GM21360 (cell line): Measurements from ENCODE around the gene ZFP69B.
"Not testable (repeated sequence)": the region's sequence is repeated elsewhere in the genome, so short reads cannot be mapped to it uniquely, and the experiment has no call there.

Experiments used
- ATAC-seq: cut with Tn5 transposase; IDR thresholded peaks from one replicate; pipeline ENCODE4 v1.9.1; 2021; ENCODE audit warnings: mild to moderate bottlenecking, moderate library complexity; ENCODE audit not compliant: unreplicated experiment

ZFP69B gene

GRCh38 chr1:40435471-40435870 is 14.8 kb upstream of the ZFP69B start:
- ATAC-seq = no peak

GRCh38 chr1:40435876-40436275 is 14.4 kb upstream of the ZFP69B start:
- ATAC-seq = no peak

GRCh38 chr1:40438391-40439015 is 11.8 kb upstream of the ZFP69B start:
- no peak for ATAC-seq

GRCh38 chr1:40439247-40439646 is 11.0 kb upstream of the ZFP69B start:
- ATAC-seq = no peak

GRCh38 chr1:40450495-40451237 is 390 bp downstream of the ZFP69B start:
- peak; percentile 56 for ATAC-seq

- peak; percentile 6 for ATAC-seq
Measured at GRCh38 chr1:40451238-40451585, 936 bp downstream of the ZFP69B start.

GRCh38 chr1:40454873-40455272 is 4.6 kb downstream of the ZFP69B start:
- no peak for ATAC-seq

- no peak for ATAC-seq
Measured at GRCh38 chr1:40462956-40463590, 12.8 kb downstream of the ZFP69B start.

GRCh38 chr1:40469327-40469726 is 19.1 kb downstream of the ZFP69B start:
- ATAC-seq = no peak

GRCh38 chr1:40475268-40475667 is 25.0 kb downstream of the ZFP69B start:
- no peak for ATAC-seq

- ATAC-seq = no peak
Measured at GRCh38 chr1:40476924-40477677, 26.8 kb downstream of the ZFP69B start, which contains the start of gene ZFP69. ZFP69 (plus strand) TSS chr1:40477290; CDS start chr1:40479362, 2,072 bp downstream.

GRCh38 chr1:40477678-40478053 is 27.4 kb downstream of the ZFP69B start:
- ATAC-seq = no peak

GRCh38 chr1:40478276-40478675 is 28.0 kb downstream of the ZFP69B start:
- no peak for ATAC-seq

GRCh38 chr1:40479156-40479555 is 28.9 kb downstream of the ZFP69B start:
- no peak for ATAC-seq

- no peak for ATAC-seq
Measured at GRCh38 chr1:40495315-40495903, 45.1 kb downstream of the ZFP69B start.

GRCh38 chr1:40502651-40503050 is 52.4 kb downstream of the ZFP69B start:
- ATAC-seq = not testable (repeated sequence)

GRCh38 chr1:40507973-40508372 is 57.7 kb downstream of the ZFP69B start:
- no peak for ATAC-seq

GRCh38 chr1:40508375-40509341 is 58.4 kb downstream of the ZFP69B start, which contains the start of gene EXO5:
EXO5 (plus strand) TSS chr1:40508767; CDS start chr1:40514545, 5,778 bp downstream.
- peak; percentile 83 for ATAC-seq
